Calu3 (cell line): Measurements from ENCODE around the gene TECPR2. TPM values are rescaled to one million over a fixed set of nuclear protein-coding genes. Genes with fewer than 3 reads are reported as not detected.

Experiments
- BruUV-seq: library from RNA; stranded (reverse); fragments of 400-500 nt; replicated peaks from 2 replicates; lab custom pipeline; 2021; lab: Mats Ljungman, UMichigan
- CTCF ChIA-PET: fragments of 300-600 bp; sonication (Branson Sonifier 250); formaldehyde crosslinking; loops from one replicate; lab custom pipeline; 2022; ENCODE audit warnings: antibody characterized with exemption; lab: Charles Lee
- DNase-seq: peaks from one replicate; pipeline ENCODE4 v3.0.0; 2022
- H3K27ac Mint-ChIP-seq: one replicate; pipeline ENCODE4 v1.8.0; 2022; ENCODE audit warnings: mixed read lengths; ENCODE audit not compliant: unreplicated experiment
- H3K27me3 Mint-ChIP-seq: one replicate; pipeline ENCODE4 v1.8.0; 2022; ENCODE audit warnings: mixed read lengths; ENCODE audit not compliant: unreplicated experiment
- H3K36me3 Mint-ChIP-seq: one replicate; pipeline ENCODE4 v1.8.0; 2022; ENCODE audit warnings: mild to moderate bottlenecking, moderate library complexity, mixed read lengths; ENCODE audit not compliant: insufficient read depth, unreplicated experiment
- H3K4me1 Mint-ChIP-seq: one replicate; pipeline ENCODE4 v1.8.0; 2022; ENCODE audit warnings: mild to moderate bottlenecking, low read depth, mixed read lengths; ENCODE audit not compliant: unreplicated experiment
- H3K4me3 Mint-ChIP-seq: one replicate; pipeline ENCODE4 v1.8.0; 2022; ENCODE audit warnings: mild to moderate bottlenecking, low read depth, moderate library complexity, mixed read lengths; ENCODE audit not compliant: unreplicated experiment
- H3K9me3 Mint-ChIP-seq: one replicate; pipeline ENCODE4 v1.8.0; 2022; ENCODE audit warnings: low read depth, mixed read lengths; ENCODE audit not compliant: unreplicated experiment
- intact Hi-C: fragments of 100-400 bp; cut with micrococcal nuclease; formaldehyde crosslinking; loops from one replicate; pipeline ENCODE4 v1.10.0; 2022; ENCODE audit not compliant: unreplicated experiment
- total RNA-seq: library from RNA; stranded (reverse); gene quantifications from 2 replicates; pipeline ENCODE4 v1.2.3, GENCODE V29; 2022
- TF ChIP-seq, protein P1 (sequence below): fragments of 200-600 bp; IDR thresholded peaks from one replicate; pipeline ENCODE4 v1.8.0; 2022; ENCODE audit warnings: antibody characterized with exemption; ENCODE audit not compliant: unreplicated experiment

TECPR2 gene
- total RNA-seq, 1 experiment from 2014 or later: 21.7 TPM

DNA sequence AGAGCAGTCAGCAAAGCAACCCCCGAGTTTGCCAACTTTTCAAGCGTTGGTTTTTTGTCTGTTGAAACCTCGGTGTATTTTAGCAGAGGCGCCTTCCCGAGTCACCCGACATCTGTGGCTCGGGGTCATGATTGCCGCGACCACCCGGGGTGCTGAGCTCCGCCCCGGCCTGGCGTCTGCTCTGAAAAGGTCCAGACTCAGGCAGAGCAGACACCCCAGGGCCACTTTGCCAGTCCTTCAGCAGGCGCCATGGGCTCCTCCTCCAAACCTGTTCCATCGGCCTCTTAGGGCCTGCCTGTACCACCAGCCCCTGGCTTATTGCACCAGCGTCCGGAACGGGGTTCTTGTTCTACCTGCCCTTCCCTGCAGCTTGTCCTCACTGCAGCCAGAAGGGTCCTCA, 127.7 kb downstream of the TECPR2 start:
- H3K36me3 Mint-ChIP-seq: no peaks in the 10 kb centered on the region
- no peaks in the 10 kb centered on the region for H3K9me3 Mint-ChIP-seq
- DNase-seq: no peak
- intact Hi-C loops: no loop called here
- no TSS peak for BruUV-seq
- no peak overlapping the region for H3K4me3 Mint-ChIP-seq
- TF ChIP-seq, protein P1, sequence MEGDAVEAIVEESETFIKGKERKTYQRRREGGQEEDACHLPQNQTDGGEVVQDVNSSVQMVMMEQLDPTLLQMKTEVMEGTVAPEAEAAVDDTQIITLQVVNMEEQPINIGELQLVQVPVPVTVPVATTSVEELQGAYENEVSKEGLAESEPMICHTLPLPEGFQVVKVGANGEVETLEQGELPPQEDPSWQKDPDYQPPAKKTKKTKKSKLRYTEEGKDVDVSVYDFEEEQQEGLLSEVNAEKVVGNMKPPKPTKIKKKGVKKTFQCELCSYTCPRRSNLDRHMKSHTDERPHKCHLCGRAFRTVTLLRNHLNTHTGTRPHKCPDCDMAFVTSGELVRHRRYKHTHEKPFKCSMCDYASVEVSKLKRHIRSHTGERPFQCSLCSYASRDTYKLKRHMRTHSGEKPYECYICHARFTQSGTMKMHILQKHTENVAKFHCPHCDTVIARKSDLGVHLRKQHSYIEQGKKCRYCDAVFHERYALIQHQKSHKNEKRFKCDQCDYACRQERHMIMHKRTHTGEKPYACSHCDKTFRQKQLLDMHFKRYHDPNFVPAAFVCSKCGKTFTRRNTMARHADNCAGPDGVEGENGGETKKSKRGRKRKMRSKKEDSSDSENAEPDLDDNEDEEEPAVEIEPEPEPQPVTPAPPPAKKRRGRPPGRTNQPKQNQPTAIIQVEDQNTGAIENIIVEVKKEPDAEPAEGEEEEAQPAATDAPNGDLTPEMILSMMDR: no peak
- H3K4me1 Mint-ChIP-seq: no peaks in the 10 kb centered on the region
- no peaks in the 10 kb centered on the region for H3K27me3 Mint-ChIP-seq
- no peak overlapping the region for H3K27ac Mint-ChIP-seq
- CTCF ChIA-PET: no interaction called here

DNA sequence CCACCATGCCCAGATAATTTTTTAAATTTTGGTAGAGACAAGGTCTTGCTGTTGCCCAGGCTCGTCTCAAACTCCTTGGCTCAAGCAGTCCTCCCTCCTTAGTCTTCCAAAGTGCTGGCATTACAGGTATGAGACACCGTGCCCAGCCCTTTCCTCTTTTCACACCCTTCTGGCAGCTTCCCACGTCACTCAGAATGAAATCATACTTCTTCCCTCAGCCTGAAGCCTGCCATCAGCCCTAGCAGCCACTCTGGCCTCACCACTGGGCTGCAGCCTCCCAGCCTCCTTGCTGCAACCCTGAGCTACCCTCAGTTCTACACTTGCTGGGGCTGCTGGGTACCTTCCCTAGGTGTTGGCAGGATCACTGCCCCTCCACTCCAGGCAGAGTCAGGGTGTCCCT, 128.6 kb downstream of the TECPR2 start:
- Mint-ChIP-seq H3K27me3 (no peaks in the 10 kb centered on the region), H3K4me1 (no peaks in the 10 kb centered on the region), H3K36me3 (no peaks in the 10 kb centered on the region), H3K9me3 (no peaks in the 10 kb centered on the region), H3K4me3 (no peak overlapping the region), H3K27ac (no peak overlapping the region)
- intact Hi-C loops: no loop called here
- TF ChIP-seq, protein P1: no peak
- BruUV-seq: no TSS peak
- CTCF ChIA-PET: no interaction called here
- no peak for DNase-seq

DNA sequence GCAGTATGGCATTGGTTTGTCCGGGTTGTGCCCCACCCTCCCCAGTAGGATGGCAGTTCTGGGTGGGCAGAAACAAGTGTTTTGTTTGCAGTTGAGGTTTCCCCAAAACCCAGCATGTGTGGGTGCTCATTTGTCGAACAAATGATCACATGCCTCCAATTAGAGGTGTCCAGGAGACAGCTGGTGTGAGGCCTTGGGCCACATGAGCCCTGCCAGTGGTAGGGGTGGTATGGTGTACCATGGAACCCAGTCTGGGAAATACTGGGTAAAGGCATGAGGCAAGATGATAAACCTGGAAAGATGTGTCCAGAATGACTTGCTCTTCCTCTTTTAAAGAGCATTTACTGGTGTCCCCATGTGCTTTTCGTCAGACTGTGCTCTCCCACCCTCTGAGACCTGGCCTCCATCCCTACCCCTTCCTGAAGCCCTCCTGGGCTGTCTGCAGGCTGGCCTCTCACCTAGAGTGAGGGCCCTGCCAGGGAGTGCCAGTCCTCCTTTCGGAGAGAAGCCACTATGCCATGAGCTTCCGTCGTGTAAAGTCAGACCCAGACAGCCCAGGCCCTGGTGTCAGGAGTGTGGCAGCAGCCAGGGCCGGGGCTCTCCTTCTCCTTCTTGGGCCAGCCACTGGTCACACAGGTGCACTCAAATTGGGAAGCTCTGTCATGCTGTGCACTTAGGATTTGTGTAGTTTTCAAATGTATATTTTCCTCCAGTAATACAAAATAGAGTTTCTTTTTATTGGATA, 129.2 kb downstream of the TECPR2 start:
- CTCF ChIA-PET: no interaction called here
- DNase-seq: no peak
- Mint-ChIP-seq H3K36me3 (no peaks in the 10 kb centered on the region), H3K4me1 (no peaks in the 10 kb centered on the region), H3K27ac (no peak overlapping the region), H3K4me3 (no peak overlapping the region), H3K9me3 (no peaks in the 10 kb centered on the region), H3K27me3 (no peaks in the 10 kb centered on the region)
- intact Hi-C loops: no loop called here
- BruUV-seq: no TSS peak
- TF ChIP-seq, protein P1: no peak

GRCh38 chr14:102492531-102492910, 129.8 kb downstream of the TECPR2 start:
- CTCF ChIA-PET: no interaction called here
- Mint-ChIP-seq H3K9me3 (no peaks in the 10 kb centered on the region), H3K27ac (no peak overlapping the region), H3K4me1 (no peaks in the 10 kb centered on the region), H3K36me3 (no peaks in the 10 kb centered on the region), H3K4me3 (no peak overlapping the region), H3K27me3 (no peaks in the 10 kb centered on the region)
- intact Hi-C loops: no loop called here
- TF ChIP-seq, protein P1: no peak
- DNase-seq: no peak
- BruUV-seq: no TSS peak
